Kidney capillary endothelial cell (primary cell): Measurements from ENCODE around the gene TRIM22.

ENCODE experiments used
- DNase-seq: peaks from one replicate; pipeline ENCODE4 v3.0.0-alpha.2; 2018; ENCODE audit warnings: low spot score

The TRIM22 gene

GRCh38 chr11:5746614-5747013, 57.0 kb downstream of the TRIM22 start:
- DNase-seq: no peak

GRCh38 chr11:5749836-5750235, 60.2 kb downstream of the TRIM22 start:
- no peak for DNase-seq

GRCh38 chr11:5753943-5754342, 64.4 kb downstream of the TRIM22 start, which contains the start of gene OR52N4:
Gene OR52N4 (plus strand): TSS chr11:5754243. CDS start chr11:5754741, 498 bp downstream.
- DNase-seq: no peak
